NCI-H187 (cell line): ENCODE measurements around the gene APC.
"Not testable (repeated sequence)": the region's sequence is repeated elsewhere in the genome, so short reads cannot be mapped to it uniquely, and the experiment has no call there.

ENCODE experiments used
- DNase-seq, 2 experiments: peaks; one replicate each; lab custom pipeline; 2025; lab: John Stamatoyannopoulos, UW

Gene APC

DNA sequence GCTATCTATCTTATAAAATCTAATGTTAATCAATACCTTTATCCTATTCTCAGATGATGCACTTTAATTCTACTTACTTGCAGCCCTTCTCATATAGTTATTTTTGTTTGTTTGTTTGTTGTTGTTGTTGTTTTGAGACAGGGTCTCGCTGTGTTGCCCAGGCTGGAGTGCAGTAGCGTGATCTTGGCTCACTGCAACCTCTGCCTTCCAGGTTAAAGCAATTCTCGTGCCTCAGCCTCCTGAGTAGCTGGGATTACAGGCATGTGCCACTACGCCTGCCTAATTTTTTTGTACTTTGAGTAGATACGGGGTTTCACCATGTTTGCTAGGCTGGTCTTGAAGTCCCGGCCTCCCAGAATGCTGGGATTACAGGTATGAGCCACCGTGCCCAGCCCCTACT lies 20.8 kb upstream of the APC start:
- DNase-seq: not testable (repeated sequence)

DNA sequence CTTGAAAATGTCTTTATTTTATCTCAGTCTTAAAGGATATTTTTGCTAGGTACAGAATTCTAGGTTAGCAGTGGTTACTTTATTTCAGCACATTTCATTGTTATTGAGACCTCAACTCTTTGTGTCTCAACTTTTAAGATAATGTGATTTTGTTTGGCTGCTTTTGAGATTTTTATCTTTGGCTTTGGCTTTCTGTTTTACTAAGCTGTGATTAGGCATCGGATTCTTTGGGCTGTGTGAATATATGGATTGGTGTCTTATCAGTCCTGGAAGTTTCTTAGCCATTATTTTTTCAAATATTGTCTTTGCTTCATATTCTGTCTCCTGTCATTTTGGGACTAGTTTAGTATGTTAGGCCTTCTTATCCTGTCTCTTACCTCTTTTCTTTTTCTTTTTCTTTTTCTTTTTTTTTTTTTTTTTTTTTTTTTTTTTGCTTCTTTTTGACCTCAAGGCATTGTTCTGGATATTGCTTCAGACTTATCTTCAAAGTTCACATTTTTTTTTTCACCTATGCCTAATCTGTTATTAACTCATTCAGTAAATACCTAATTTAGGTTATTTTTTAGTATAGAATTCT lies 20.1 kb upstream of the APC start:
- DNase-seq: no peak

DNA sequence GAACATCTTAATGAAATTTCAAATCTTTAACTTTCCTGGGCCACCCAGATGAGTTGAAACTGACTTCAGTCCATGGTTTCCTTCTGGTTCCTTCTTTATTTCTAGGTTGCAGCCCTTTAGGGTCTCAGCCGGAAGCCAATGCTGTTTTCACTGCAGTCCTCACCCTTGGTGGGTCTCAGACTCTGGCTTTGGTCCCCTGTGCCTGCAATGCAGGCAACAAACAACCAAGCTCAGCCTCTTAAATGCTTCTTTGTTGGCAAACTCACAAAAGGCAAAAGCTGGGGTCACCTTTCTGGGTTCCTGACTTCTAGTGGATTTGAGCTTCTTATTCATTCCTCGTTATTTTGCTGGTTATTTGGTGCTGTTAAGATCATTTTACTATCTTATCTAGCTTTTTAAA lies 19.3 kb upstream of the APC start:
- no peak for DNase-seq

DNA sequence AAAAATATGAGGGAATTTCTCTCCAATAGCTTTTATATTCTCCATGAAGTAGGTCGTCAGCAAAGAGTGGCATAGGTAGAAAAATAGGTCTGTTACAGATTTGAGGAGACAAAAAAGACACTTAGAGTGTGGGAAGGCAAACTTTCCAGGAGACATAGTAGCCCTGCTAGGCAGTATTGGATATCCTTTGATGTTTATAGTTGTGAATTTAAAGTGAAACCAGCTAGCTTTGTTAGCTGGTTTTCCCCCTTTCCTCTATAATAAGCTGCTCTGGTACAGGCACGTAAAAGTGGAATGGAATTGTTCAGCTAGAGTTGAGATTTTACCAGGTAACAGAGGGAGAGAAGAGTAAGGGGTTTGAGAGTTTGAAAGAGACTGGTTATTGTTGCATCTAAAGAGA lies 17.1 kb upstream of the APC start:
- no peak for DNase-seq

DNA sequence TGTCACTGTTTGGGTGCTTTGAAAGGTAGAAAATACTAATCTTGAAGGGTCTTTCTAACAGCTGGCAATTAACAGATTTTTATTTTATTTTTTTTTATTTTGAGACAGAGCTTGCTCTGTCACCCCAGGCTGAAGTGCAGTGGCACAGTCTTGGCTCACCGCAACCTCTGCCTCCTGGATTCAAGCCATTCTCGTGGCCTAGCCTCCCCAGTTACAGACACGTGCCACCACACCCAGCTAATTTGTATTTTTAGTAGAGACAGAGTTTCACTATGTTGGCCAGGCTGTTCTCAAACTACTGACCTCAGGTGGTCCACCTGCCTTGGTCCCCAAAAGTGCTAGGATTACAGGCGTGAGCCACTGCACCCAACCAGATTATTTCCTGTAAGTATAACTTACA lies 12.8 kb upstream of the APC start:
- DNase-seq: no peak

DNA sequence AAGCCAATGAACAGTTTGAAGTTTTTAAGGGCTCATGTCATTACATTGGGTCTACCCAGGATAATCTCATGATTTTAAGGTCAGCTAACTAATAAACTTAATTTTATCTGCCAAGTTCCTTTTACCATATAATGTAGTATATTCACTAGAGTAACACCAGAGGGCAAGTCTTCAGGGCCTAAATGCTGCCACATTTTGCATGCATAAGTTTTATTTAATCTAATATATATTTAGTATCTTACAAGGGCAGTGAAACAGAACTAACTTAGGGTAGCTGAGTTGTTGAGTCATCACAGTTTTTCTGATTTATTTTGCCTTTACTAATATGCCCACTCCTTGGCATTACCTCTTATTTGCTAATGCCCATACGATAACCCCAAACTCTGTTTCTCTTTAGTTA lies 8.1 kb upstream of the APC start:
- DNase-seq: no peak

DNA sequence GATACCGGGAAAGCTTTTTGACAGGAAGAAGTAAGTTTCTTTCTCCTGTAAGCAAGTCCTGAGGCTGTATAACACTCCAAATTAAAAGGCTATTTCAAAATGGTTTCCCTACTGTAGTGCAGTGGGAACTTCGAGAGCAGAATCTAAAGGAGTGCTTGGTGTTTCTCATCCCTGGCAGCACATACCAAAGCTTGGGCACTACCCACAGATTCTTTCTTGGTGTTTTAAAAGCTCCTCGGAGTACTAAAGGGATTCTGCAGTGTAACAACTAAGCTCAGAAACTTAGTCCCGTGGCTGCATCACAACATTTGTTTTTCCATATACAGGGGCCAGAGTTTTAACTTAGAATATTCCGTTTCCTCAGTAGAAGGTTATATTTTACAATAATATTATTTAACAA lies 5.6 kb upstream of the APC start:
- no peak for DNase-seq

DNA sequence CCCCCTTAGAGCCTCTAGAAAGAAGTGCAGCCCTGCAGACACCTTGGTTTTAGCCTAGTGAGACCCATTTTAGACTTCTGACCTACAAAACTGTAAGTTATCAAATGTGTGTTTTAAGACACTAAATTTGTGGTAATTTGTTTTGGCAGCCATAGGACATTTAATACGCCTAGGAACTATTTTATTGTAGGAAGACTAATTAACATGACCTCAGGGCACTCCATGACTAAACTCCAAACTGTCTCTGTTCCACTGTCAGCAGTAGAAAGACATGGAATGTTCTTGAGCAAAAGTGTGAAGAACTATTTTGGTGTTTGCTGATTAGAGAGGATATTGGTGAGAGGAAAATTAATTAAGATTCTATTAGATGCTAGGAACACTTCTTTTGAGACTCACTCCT lies 4.1 kb upstream of the APC start:
- DNase-seq: no peak

DNA sequence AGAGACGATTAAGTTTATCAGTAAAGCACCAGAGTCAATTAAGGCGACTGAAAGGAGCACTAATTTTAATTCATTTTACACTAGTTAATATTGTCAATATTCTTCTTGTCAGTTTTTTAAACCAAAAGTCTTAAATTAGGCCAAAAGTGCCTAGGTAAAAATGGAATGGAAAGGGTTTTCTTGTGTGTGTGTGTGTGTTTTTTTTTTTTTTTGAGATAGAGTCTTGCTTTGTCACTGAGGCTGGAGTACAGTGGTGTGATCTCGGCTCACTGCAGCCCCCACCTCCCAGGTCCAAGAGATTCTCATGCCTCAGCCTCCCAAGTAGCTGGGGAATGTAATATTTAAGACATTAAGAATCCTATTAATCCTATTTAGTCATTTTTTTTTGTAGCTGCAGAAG lies 3.1 kb upstream of the APC start:
- no peak for DNase-seq

DNA sequence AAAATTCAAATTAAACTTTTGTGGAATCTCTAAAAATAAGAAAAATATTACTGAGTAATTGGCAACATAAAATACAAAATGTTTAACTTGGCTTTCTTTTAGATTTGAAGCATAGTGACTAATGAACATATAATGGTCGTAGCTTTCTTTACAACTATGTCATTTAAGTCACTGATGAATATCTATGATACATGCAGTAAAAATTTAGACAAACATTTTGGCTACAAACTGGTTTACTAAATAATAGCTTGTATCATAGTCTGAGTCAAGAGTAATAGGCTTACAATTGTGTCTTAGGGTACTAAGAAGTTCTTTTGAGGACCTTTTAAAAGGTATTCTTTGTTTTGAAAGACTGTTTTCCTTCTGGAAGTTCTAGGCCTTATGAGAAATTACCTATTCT lies 2.0 kb upstream of the APC start:
- DNase-seq: no peak

DNA sequence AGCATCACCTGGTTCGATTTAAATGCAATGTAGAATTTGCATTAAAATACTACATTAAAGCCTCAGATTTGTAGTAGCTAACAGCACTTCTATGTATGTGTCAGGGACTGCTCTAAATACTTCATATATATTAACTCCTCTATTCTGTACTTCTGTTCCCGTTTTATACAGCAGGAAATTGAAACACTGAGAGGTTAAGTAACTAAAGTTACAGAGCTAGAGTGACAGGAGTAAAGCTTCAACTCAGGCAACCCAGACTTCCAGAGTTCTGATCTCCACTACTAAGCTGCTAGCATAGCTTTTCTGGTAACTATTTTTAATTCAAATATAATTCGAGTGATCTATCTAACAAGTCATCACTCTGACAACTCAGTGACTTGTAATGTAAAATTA lies 619 bp upstream of the APC start:
- DNase-seq: no peak

DNA sequence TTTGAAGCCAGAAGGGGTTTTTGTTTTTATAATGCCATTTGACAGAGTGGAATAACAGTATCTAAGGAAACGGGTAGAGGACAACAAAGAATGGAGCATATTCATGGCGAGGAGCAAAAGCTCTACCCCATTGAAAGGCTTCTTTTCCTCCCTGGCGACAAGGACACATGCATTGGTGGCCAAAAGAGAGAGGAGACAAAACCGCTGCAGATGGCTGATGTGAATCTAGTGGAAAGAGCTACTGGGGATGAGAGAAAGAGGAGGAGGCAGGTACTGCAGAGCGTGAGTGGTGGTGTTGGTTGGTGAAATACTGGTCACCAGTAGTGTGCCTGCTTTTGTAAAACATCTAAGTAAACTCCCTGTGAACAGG lies 491 bp downstream of the APC start:
- DNase-seq: no peak

DNA sequence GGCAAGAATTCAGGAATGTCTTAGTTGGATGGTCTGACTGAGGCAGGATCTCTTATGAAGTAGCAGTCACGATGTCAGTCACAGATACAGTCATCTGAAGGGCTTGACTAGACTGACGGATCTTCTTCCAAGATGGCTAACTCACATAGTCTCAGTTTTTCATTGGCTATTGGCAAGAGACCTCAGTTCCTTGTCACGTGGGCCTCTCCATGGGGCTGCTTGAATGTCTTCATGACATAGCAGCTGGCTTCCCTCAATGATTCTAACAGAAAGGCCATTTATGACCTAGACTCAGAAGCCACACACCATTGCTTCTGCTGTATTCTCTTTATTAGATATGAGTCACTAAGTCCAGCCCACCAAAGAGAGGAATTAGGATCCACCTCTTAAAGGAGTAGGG lies 4.7 kb downstream of the APC start:
- DNase-seq: no peak

DNA sequence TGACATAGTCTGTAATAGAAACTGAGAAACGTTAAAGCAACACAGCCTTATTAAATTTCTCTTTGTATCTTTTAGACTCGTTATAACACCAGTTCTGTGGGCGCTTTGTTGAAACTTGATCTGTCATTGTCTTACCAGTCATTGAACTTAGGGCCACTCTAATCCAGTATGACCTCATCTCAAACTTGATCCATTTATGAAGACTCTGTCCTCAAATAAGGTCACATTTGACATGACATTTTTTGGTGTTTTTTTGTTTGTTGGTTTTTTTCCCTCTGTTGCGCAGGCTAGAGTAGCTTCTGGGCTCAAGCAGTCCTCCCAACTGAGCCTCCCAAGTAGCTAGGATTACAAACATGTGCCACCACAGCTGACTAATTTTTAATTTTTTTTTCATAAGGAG lies 5.9 kb downstream of the APC start:
- DNase-seq: no peak

DNA sequence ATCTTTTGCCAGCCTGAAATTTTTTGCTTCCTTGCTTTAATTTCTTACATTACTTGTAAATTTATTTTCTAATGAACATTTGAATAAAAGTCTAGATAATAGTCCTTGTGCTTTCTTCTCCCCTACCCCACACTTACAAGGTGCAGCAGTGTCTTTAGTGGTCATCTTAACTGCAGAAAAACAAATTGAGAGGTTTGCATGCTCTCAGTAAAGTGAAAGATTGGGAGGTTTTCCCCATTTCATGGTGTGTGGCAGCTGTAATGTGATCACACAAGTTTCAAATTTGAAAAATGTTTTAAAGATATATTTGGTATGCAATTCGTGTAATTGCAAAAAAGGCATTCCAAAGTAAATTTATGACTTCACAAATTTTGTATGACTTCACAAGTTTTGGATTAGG lies 14.7 kb downstream of the APC start:
- DNase-seq: no peak

DNA sequence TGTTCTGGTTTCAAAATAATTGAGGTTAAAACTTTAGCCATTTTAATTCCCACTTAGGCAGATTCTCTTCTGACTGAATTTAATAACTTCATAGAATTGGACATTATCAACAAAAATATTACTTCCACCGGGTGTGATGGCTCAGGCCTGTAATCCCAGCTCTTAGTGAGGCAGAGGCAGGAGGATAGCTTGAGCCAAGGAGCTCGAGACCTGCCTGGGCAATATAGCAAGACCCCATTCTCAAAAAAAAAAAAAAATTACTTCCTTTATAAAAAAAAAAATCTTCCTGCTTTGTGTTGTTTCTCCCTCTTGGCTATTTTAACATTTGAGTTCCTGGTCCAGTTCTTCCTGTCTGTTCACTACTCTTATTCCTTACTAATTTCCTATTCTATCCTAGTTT lies 18.0 kb downstream of the APC start:
- DNase-seq: no peak

DNA sequence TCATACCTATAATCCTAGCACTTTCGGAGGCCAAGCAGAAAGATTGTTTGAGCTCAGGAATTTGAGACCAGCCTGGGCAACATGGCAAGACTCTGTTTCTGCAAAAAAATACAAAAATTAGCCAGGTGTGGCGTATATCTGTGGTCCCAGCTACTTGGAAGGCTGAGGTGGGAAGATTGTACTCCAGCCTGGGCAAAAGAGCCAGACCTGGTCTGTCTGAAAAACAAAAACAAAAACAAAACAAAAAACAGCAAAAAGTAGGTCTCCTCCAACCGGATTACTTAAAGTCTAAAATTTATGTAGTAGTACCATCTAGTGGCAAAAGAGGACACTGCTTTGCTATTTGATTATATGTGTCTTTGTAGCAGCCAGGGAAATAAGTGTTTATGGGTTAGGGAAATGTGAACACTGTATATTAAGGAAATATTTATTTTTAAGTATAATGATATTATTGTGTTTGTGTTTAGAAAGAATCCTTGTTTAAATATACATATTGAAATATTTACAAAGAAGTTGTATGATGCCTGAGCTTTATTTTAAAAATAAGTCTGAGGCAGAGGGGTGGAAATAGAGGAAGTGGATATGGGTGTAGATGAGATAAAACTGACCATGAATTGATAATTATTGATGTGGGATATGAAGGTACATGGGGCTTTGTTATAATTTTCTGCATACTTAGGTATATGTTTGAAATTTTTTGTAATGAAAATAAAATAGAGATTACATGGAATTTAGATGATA lies 20.0 kb downstream of the APC start:
- peak in 1 of 2 experiments; percentile 3 for DNase-seq

DNA sequence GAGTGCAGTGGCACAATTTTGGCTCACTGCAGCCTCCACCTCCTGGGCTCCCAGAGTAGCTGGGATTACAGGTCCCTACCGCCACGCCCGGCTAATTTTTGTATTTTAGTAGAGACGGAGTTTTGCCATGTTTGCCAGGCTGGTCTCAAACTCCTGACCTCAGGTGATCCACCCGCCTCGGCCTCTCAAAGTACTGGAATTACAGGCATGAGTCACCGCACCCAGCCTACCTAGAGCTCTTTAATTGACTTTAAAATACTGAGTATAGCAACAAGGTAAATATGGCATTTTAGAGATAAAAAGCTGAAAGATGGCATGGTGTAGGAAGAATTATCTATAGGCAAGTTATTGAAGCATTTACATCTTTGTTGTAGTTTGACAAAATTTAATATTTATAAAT lies 21.0 kb downstream of the APC start:
- no peak for DNase-seq

DNA sequence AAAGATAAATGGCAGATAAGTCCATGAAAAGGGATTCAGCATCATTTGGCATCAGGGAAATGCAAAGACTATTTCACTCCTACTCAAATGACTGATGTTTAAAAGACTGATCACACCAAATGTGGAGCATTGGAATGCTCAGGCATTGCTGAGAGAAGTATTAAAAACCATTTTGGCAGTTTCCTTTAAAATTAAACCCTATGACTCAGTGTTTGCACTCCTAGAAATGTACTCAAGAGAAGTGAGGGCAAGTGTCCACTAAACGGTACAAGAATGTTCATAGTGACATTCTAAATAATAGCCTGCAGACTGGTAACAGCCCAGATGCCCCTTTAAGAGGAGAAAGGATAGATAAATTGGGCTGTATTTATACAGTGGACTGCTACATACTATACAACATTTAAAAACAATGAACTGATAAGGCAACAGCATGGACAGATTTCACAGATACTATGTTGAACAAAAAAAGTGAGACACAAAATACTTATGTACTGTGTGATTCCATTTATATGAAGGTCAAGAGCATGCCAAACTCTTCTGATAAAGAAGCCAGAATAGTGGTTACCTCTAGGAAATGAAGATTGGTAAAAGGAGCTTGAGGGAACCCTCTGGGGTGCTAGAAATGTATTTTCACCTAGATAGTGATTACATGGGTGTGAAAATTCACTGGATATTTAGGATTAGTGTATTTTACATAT lies 24.6 kb downstream of the APC start:
- no peak for DNase-seq

DNA sequence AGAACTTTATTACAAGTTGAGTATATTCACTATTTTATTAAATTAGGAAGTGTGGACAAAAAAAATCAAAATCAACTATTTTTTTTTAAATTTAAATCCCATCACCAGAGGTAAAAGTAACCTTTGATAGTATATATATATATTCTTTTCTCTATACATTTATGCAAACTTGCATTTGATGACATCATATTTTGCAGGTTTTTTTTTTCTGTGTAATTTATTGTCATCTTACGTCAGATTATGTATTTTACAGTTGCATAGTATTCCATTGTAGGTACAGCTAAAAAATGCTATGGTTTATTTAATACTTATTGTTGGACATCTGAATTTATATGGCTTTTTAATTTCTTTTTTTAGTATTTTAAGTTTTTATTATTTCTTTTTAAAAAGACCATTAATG lies 25.5 kb downstream of the APC start:
- no peak for DNase-seq

DNA sequence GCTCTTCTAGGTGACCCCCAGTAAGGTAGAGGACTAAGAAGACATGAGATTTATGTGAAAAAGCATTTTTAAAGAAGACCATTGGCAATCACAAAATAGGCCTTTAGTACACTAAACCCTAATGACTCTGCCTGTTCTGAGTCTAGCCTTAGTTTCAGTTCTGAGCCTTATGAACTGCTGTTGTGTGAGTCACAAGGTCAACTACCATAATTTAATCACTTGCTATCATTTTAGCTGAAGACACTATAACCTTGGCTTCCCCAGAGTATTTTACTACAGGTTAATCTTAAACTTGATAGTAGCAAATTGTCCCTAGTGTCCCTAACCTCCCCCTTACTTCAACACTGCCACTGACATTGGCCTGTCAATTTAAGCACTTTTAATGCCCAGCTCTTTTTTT lies 34.4 kb downstream of the APC start:
- DNase-seq: no peak

DNA sequence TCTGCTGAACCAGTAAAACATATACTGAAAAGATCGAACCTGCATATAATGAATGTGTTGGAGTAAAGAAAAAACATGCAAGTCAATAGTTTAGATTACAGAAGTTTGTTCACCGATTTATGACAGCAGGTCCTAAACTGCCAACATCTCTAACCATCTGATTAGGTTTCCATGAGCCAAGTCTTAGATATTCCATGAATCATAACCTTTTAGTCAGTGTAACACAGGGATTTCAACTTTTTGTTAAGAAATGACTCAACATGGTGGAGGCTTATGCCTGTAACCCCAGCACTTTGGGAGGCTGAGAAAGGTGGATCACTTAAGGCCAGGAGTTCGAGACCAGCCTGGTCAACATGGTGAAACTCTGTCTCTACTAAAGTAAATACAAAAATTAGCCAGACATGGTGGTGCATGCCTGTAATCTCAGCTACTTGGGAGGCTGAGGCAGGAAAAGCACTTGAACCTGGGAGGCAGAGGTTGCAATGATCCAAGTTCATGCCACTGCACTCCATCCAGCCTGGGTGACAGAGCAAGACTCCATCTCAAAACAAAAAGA lies 38.7 kb downstream of the APC start:
- no peak for DNase-seq

DNA sequence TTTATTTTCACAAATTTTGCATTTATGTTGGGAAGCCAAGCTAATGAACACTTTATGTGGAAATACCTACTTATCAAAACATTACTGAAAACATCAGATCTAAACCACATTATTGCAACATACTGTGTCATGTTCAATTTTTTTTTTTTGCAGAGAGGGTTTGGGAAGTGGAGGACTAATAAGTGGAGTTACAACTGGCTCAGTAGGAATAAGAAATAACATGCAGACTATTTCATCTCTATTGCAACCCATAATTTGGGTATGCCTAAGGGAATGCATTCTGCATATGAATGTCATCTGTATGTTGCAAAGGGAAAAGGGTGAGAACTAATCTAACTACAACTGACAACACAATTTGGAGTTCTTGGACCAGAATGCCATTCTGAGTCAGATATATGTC lies 41.8 kb downstream of the APC start:
- DNase-seq: no peak

DNA sequence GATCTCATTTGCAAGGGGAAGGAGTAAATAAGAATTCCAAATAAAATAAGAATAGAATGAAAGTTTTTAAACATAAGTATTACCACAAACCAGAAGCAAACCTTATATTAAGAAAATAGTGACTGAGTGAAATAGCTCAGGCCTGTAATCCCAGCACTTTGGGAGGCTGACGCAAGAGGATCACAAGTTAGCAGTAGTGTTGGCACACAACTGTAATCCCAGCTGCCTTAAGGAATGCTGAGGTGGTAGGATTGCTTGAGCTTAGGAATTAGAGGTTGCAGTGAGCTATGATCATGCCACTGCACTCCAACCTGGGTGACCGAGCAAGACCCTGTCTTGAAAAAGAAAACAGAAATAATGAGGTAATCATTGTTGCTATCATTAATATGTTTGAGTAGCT lies 47.0 kb downstream of the APC start:
- no peak for DNase-seq
